Liver (tissue), 3 donors: Measurements from ENCODE around the gene PIPOX.

Experiments used
- FOXA1 ChIP-seq: IDR thresholded peaks from 2 replicates; pipeline ENCODE4 v1.6.1; 2016; ENCODE audit warnings: antibody characterized with exemption
- GABPA ChIP-seq, 2 donors: IDR thresholded peaks in 1 of 2; conservative IDR thresholded peaks in 1 of 2; 2 replicates each; pipeline ENCODE4 v1.6.1; 2016; ENCODE audit warnings: antibody characterized with exemption in 2 of 2, mild to moderate bottlenecking in 1 of 2, moderate library complexity in 1 of 2
- JUND ChIP-seq, 2 donors: IDR thresholded peaks; 2 replicates each; pipeline ENCODE4 v1.6.1; 2016; ENCODE audit warnings: antibody characterized with exemption in 2 of 2
- NR2F2 ChIP-seq: IDR thresholded peaks from 2 replicates; pipeline ENCODE4 v1.6.1; 2016; ENCODE audit warnings: antibody characterized with exemption
- RAD21 ChIP-seq, 2 donors: IDR thresholded peaks; 2 replicates each; pipeline ENCODE4 v1.6.1; 2016; ENCODE audit warnings: antibody characterized with exemption in 2 of 2, mild to moderate bottlenecking in 2 of 2
- RXRA ChIP-seq, 2 donors: IDR thresholded peaks; 2 replicates each; pipeline ENCODE4 v1.6.1; 2017 to 2018; ENCODE audit warnings: antibody characterized with exemption in 2 of 2, mild to moderate bottlenecking in 1 of 2
- SP1 ChIP-seq: IDR thresholded peaks from 2 replicates; pipeline ENCODE4 v1.6.1; 2018; ENCODE audit warnings: antibody characterized with exemption, mild to moderate bottlenecking
- TAF1 ChIP-seq: conservative IDR thresholded peaks from 2 replicates; pipeline ENCODE4 v1.6.1; 2016; ENCODE audit warnings: antibody characterized with exemption, mild to moderate bottlenecking
- YY1 ChIP-seq: IDR thresholded peaks from 2 replicates; pipeline ENCODE4 v1.6.1; 2016; ENCODE audit warnings: antibody characterized with exemption, mild to moderate bottlenecking
- TF ChIP-seq, protein P1 (sequence below): fragments of 150-350 bp; IDR thresholded peaks from 2 replicates; pipeline ENCODE4 v1.5.1; 2017; ENCODE audit warnings: improper control_type of control experiment, low read depth, low read length; ENCODE audit not compliant: missing input control
- TF ChIP-seq, protein P2 (sequence below): IDR thresholded peaks from 2 replicates; pipeline ENCODE4 v1.6.1; 2016; ENCODE audit warnings: antibody characterized with exemption, mild to moderate bottlenecking
- TF ChIP-seq, protein P3 (sequence below): IDR thresholded peaks from 2 replicates; pipeline ENCODE4 v1.6.1; 2016; ENCODE audit warnings: antibody characterized with exemption
- TF ChIP-seq, protein P4 (sequence below): IDR thresholded peaks from 2 replicates; pipeline ENCODE4 v1.6.1; 2016; ENCODE audit warnings: antibody characterized with exemption
- TF ChIP-seq, protein P5 (sequence below): IDR thresholded peaks from 2 replicates; pipeline ENCODE4 v1.6.1; 2016; ENCODE audit warnings: antibody characterized with exemption
- donor health status: healthy.
- donor health status: healthy.

DNA sequence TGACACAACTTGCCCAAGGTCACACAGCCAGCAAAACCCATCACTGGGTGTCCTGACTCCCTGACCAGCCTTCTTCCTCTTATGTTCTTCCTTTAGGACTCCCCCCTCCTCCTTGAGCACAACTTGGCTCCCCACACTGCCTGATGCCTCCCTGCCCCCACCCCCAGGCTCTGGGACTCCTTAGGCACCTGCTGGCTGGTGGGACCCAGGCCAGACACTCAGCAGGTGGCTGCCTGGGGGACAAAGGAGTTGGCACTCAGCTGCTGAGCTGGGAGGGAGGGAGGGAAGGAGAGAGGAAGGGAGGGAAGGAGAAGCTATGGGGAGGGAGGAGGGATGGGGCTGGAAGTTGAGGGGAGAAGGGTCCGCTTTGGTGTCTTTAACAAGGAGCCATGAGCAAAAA is 45.1 kb upstream of the PIPOX start:
- TF ChIP-seq JUND (IDR thresholded peaks at IDR 0.05) (no peak), SP1 (no peak), RAD21 (IDR thresholded peaks at IDR 0.05) (no peak), NR2F2 (no peak), TAF1 (no peak), FOXA1 (no peak), RXRA (IDR thresholded peaks at IDR 0.05) (no peak), GABPA (IDR thresholded peaks at IDR 0.05 in 1 of 2, conservative IDR thresholded peaks at IDR 0.05 in 1 of 2) (no peak), YY1 (no peak)
- TF ChIP-seq, protein P1, sequence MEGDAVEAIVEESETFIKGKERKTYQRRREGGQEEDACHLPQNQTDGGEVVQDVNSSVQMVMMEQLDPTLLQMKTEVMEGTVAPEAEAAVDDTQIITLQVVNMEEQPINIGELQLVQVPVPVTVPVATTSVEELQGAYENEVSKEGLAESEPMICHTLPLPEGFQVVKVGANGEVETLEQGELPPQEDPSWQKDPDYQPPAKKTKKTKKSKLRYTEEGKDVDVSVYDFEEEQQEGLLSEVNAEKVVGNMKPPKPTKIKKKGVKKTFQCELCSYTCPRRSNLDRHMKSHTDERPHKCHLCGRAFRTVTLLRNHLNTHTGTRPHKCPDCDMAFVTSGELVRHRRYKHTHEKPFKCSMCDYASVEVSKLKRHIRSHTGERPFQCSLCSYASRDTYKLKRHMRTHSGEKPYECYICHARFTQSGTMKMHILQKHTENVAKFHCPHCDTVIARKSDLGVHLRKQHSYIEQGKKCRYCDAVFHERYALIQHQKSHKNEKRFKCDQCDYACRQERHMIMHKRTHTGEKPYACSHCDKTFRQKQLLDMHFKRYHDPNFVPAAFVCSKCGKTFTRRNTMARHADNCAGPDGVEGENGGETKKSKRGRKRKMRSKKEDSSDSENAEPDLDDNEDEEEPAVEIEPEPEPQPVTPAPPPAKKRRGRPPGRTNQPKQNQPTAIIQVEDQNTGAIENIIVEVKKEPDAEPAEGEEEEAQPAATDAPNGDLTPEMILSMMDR = no peak
- TF ChIP-seq, protein P2, sequence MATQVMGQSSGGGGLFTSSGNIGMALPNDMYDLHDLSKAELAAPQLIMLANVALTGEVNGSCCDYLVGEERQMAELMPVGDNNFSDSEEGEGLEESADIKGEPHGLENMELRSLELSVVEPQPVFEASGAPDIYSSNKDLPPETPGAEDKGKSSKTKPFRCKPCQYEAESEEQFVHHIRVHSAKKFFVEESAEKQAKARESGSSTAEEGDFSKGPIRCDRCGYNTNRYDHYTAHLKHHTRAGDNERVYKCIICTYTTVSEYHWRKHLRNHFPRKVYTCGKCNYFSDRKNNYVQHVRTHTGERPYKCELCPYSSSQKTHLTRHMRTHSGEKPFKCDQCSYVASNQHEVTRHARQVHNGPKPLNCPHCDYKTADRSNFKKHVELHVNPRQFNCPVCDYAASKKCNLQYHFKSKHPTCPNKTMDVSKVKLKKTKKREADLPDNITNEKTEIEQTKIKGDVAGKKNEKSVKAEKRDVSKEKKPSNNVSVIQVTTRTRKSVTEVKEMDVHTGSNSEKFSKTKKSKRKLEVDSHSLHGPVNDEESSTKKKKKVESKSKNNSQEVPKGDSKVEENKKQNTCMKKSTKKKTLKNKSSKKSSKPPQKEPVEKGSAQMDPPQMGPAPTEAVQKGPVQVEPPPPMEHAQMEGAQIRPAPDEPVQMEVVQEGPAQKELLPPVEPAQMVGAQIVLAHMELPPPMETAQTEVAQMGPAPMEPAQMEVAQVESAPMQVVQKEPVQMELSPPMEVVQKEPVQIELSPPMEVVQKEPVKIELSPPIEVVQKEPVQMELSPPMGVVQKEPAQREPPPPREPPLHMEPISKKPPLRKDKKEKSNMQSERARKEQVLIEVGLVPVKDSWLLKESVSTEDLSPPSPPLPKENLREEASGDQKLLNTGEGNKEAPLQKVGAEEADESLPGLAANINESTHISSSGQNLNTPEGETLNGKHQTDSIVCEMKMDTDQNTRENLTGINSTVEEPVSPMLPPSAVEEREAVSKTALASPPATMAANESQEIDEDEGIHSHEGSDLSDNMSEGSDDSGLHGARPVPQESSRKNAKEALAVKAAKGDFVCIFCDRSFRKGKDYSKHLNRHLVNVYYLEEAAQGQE = no peak
- TF ChIP-seq, protein P3, sequence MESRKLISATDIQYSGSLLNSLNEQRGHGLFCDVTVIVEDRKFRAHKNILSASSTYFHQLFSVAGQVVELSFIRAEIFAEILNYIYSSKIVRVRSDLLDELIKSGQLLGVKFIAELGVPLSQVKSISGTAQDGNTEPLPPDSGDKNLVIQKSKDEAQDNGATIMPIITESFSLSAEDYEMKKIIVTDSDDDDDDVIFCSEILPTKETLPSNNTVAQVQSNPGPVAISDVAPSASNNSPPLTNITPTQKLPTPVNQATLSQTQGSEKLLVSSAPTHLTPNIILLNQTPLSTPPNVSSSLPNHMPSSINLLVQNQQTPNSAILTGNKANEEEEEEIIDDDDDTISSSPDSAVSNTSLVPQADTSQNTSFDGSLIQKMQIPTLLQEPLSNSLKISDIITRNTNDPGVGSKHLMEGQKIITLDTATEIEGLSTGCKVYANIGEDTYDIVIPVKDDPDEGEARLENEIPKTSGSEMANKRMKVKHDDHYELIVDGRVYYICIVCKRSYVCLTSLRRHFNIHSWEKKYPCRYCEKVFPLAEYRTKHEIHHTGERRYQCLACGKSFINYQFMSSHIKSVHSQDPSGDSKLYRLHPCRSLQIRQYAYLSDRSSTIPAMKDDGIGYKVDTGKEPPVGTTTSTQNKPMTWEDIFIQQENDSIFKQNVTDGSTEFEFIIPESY = no peak
- TF ChIP-seq, protein P4, sequence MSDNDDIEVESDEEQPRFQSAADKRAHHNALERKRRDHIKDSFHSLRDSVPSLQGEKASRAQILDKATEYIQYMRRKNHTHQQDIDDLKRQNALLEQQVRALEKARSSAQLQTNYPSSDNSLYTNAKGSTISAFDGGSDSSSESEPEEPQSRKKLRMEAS = no peak
- TF ChIP-seq, protein P5, sequence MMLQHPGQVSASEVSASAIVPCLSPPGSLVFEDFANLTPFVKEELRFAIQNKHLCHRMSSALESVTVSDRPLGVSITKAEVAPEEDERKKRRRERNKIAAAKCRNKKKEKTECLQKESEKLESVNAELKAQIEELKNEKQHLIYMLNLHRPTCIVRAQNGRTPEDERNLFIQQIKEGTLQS = no peak
